Osteocyte (in vitro differentiated cells): ENCODE data around the gene APOBEC3G. TPM values are rescaled to one million over a fixed set of nuclear protein-coding genes. Genes with fewer than 3 reads are reported as not detected.

Source experiments
- DNase-seq: peaks from one replicate; pipeline ENCODE4 v3.0.0; 2021; ENCODE audit warnings: mixed read lengths; ENCODE audit not compliant: unreplicated experiment; ENCODE audit errors: extremely low spot score
- H3K27ac Mint-ChIP-seq: one replicate; pipeline ENCODE4 v1.8.0; 2021; ENCODE audit warnings: mild to moderate bottlenecking, mixed read lengths; ENCODE audit not compliant: unreplicated experiment
- H3K27me3 Mint-ChIP-seq: one replicate; pipeline ENCODE4 v1.8.0; 2021; ENCODE audit warnings: mixed read lengths; ENCODE audit not compliant: unreplicated experiment
- H3K36me3 Mint-ChIP-seq: one replicate; pipeline ENCODE4 v1.8.0; 2021; ENCODE audit warnings: mixed read lengths; ENCODE audit not compliant: unreplicated experiment
- H3K4me1 Mint-ChIP-seq: one replicate; pipeline ENCODE4 v1.8.0; 2021; ENCODE audit warnings: mixed read lengths; ENCODE audit not compliant: unreplicated experiment
- H3K4me3 Mint-ChIP-seq: one replicate; pipeline ENCODE4 v1.8.0; 2021; ENCODE audit warnings: mild to moderate bottlenecking, moderate library complexity, mixed read lengths; ENCODE audit not compliant: unreplicated experiment
- H3K9me3 Mint-ChIP-seq: one replicate; pipeline ENCODE4 v1.8.0; 2021; ENCODE audit warnings: mixed read lengths; ENCODE audit not compliant: unreplicated experiment
- total RNA-seq: library from RNA; stranded (reverse); gene quantifications from 2 replicates; pipeline ENCODE4 v1.2.1, GENCODE V29; 2021
- TF ChIP-seq, protein P1 (sequence below): fragments of 200-600 bp; sonication (generic); IDR thresholded peaks from 2 replicates; pipeline ENCODE4 v1.5.0; 2021; ENCODE audit warnings: antibody characterized with exemption, mild to moderate bottlenecking, moderate library complexity

The APOBEC3G gene
- total RNA-seq, 1 donor from 2014 or later = 2.7 TPM

- H3K4me1 Mint-ChIP-seq = peaks cover 6% of the 10 kb centered on the region
- H3K4me3 Mint-ChIP-seq = no peak overlapping the region
- H3K9me3 Mint-ChIP-seq = no peaks in the 10 kb centered on the region
- H3K27me3 Mint-ChIP-seq = peaks cover 22% of the 10 kb centered on the region
- H3K27ac Mint-ChIP-seq = no peak overlapping the region
- TF ChIP-seq, protein P1, sequence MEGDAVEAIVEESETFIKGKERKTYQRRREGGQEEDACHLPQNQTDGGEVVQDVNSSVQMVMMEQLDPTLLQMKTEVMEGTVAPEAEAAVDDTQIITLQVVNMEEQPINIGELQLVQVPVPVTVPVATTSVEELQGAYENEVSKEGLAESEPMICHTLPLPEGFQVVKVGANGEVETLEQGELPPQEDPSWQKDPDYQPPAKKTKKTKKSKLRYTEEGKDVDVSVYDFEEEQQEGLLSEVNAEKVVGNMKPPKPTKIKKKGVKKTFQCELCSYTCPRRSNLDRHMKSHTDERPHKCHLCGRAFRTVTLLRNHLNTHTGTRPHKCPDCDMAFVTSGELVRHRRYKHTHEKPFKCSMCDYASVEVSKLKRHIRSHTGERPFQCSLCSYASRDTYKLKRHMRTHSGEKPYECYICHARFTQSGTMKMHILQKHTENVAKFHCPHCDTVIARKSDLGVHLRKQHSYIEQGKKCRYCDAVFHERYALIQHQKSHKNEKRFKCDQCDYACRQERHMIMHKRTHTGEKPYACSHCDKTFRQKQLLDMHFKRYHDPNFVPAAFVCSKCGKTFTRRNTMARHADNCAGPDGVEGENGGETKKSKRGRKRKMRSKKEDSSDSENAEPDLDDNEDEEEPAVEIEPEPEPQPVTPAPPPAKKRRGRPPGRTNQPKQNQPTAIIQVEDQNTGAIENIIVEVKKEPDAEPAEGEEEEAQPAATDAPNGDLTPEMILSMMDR = no peak
- no peaks in the 10 kb centered on the region for H3K36me3 Mint-ChIP-seq
- no peak for DNase-seq
Observed at GRCh38 chr22:39087881-39088684, 11.0 kb downstream of the APOBEC3G start.

GRCh38 chr22:39088685-39089032, 11.6 kb downstream of the APOBEC3G start:
- H3K36me3 Mint-ChIP-seq = no peaks in the 10 kb centered on the region
- no peak overlapping the region for H3K27ac Mint-ChIP-seq
- TF ChIP-seq, protein P1 = no peak
- H3K27me3 Mint-ChIP-seq = peaks cover 22% of the 10 kb centered on the region
- no peak overlapping the region for H3K4me3 Mint-ChIP-seq
- H3K9me3 Mint-ChIP-seq = no peaks in the 10 kb centered on the region
- DNase-seq = no peak
- H3K4me1 Mint-ChIP-seq = peaks cover 6% of the 10 kb centered on the region

DNA sequence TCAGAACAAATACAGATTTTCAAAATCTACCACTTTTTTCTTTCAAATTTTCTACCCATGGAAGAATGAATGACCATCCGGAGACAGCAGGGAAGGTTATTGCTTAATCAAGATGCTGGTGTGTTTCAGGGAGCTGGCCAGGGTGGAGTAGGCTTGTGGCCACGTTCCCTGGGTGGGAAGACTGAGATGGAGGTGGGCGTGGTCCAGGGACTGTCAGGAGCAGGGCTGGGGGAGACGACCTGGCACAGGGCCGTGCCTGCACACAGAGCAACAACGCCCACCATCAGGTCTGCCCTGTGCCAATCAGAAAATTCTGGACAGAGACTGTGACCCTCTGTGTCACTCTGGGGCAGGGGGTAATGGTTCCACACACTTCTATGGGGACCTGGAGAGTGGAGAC, 12.9 kb downstream of the APOBEC3G start:
- no peaks in the 10 kb centered on the region for H3K36me3 Mint-ChIP-seq
- TF ChIP-seq, protein P1 = no peak
- no peaks in the 10 kb centered on the region for H3K9me3 Mint-ChIP-seq
- no peak overlapping the region for H3K4me3 Mint-ChIP-seq
- DNase-seq = no peak
- H3K27me3 Mint-ChIP-seq = peaks cover 22% of the 10 kb centered on the region
- H3K27ac Mint-ChIP-seq = no peak overlapping the region
- peaks cover 6% of the 10 kb centered on the region for H3K4me1 Mint-ChIP-seq

DNA sequence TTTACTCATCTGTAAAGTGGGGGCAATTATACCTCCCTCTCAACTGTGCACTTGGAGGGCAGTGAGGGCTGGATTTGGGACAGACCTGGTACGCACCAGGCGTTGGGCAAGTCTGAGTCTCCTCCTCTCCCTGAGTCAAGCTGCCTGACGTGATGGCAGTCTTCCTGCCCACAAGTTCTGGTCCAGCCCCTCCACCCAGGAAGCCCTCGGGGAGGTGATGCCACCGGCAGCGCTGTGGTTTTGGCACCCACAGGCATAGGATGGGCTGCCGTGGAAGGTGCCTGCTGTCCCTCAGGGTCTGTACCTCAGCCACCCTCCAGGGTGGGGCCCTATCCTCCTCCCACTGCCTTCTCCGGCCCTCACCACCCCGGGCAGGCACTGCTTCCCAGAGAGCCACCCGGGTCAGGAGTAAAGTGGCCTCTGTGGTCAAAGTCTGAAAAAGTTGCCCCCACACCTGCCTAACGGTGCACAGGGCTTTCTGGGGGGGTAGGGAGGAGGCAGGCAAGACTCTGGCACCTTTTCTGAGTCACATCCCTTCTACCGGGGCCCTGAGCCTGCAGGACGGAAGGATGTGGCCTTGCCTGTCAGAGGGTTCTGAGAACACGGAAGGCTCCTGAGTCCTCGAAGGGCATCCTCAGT, 13.5 kb downstream of the APOBEC3G start:
- Mint-ChIP-seq H3K36me3 (no peaks in the 10 kb centered on the region), H3K27me3 (peaks cover 22% of the 10 kb centered on the region), H3K4me3 (no peak overlapping the region), H3K9me3 (no peaks in the 10 kb centered on the region), H3K4me1 (peaks cover 6% of the 10 kb centered on the region), H3K27ac (no peak overlapping the region)
- TF ChIP-seq, protein P1 = no peak
- no peak for DNase-seq
